Measurements from ENCODE around the gene ISG15. TPM values are rescaled to one million over a fixed set of nuclear protein-coding genes. Genes with fewer than 3 reads are reported as not detected.

The ISG15 gene
- total and polyA plus RNA-seq, 9 of the 15 experiments (the other 6 are each of a cell fraction or from before 2014, with no cell fraction given) = 0.40 to 58.3 (median 12.2) TPM

DNA sequence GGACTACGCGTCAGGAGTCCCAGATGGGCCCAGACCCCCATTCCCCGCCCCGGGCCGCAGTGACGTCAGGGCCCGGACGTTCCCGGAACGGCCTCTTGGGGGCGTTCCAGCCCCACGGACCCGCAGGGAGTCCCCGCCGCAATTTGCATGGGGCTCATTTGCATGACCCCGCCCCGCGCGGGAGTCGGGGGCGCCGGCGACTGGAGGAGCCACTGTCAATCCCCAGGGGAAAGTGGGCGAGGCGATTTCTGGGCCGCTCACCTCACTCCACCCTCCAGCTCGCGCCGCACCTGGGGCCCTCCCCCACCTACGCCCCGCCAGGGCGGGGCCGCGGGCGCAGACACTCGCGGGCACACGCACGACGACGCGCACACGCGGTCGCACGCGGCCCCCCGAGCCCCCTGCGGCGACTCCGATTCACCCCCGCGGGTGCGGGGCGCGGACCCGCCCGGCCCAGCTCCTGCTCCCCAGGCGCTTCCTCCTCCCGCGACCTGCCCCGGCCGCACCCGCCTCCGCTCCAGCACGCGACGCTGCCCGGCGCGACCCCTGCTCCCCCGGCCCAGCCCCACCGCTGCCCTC lies 19.8 kb downstream of the ISG15 start (continued):
- TF ChIP-seq RBFOX2 (IDR thresholded peaks at IDR 0.05; ENCODE audit: low read depth, low read length) = peak; percentile 21; the same call in 1 of the 2 replicates
- no peak for TF ChIP-seq JUNB (CRISPR knock-in tag; conservative IDR thresholded peaks at IDR 0.05)
- TF ChIP-seq, protein P1, sequence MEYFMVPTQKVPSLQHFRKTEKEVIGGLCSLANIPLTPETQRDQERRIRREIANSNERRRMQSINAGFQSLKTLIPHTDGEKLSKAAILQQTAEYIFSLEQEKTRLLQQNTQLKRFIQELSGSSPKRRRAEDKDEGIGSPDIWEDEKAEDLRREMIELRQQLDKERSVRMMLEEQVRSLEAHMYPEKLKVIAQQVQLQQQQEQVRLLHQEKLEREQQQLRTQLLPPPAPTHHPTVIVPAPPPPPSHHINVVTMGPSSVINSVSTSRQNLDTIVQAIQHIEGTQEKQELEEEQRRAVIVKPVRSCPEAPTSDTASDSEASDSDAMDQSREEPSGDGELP (CRISPR knock-in tag; IDR thresholded peaks at IDR 0.05; ENCODE audit: borderline replicate concordance) = peak; percentile 71; the same call in 1 of the 2 replicates
- TF ChIP-seq FOS (IDR thresholded peaks at IDR 0.05; ENCODE audit: extremely low read depth, insufficient read length) = no peak
- TF ChIP-seq ILK (tag; IDR thresholded peaks at IDR 0.05; ENCODE audit: borderline replicate concordance, low read depth) = no peak
- no peak; the same call in 1 of the 2 replicates for TF ChIP-seq LCOR (CRISPR knock-in tag; IDR thresholded peaks at IDR 0.05)
- TF ChIP-seq BRD9 (IDR thresholded peaks at IDR 0.05; ENCODE audit: low read depth, partially characterized antibody) = no peak
- no peak for TF ChIP-seq ZFP91 (CRISPR knock-in tag; IDR thresholded peaks at IDR 0.05)
- no peak for TF ChIP-seq BRD4 (IDR thresholded peaks at IDR 0.05)
- TF ChIP-seq, protein P2, sequence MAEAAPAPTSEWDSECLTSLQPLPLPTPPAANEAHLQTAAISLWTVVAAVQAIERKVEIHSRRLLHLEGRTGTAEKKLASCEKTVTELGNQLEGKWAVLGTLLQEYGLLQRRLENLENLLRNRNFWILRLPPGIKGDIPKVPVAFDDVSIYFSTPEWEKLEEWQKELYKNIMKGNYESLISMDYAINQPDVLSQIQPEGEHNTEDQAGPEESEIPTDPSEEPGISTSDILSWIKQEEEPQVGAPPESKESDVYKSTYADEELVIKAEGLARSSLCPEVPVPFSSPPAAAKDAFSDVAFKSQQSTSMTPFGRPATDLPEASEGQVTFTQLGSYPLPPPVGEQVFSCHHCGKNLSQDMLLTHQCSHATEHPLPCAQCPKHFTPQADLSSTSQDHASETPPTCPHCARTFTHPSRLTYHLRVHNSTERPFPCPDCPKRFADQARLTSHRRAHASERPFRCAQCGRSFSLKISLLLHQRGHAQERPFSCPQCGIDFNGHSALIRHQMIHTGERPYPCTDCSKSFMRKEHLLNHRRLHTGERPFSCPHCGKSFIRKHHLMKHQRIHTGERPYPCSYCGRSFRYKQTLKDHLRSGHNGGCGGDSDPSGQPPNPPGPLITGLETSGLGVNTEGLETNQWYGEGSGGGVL (CRISPR knock-in tag; IDR thresholded peaks at IDR 0.05) = no peak
- no peak for TF ChIP-seq ZNF232 (CRISPR knock-in tag; IDR thresholded peaks at IDR 0.05)
- TF ChIP-seq ETS2 (tag; IDR thresholded peaks at IDR 0.05; ENCODE audit: borderline replicate concordance, poor library complexity, severe bottlenecking) = no peak
- TF ChIP-seq ZNF143 (CRISPR knock-in tag; IDR thresholded peaks at IDR 0.05) = no peak
- TF ChIP-seq, protein P3, sequence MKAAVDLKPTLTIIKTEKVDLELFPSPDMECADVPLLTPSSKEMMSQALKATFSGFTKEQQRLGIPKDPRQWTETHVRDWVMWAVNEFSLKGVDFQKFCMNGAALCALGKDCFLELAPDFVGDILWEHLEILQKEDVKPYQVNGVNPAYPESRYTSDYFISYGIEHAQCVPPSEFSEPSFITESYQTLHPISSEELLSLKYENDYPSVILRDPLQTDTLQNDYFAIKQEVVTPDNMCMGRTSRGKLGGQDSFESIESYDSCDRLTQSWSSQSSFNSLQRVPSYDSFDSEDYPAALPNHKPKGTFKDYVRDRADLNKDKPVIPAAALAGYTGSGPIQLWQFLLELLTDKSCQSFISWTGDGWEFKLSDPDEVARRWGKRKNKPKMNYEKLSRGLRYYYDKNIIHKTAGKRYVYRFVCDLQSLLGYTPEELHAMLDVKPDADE (conservative IDR thresholded peaks at IDR 0.05; ENCODE audit: control insufficient read depth, low read depth, low read length) = no peak; the same call in 1 of the 2 replicates
- no peak for TF ChIP-seq RFX5 (IDR thresholded peaks at IDR 0.05; ENCODE audit: low read depth, low read length)
- 0 out of 2 replicates have a peak, but pooled peaks have one; percentile 31 for TF ChIP-seq ZNF431 (CRISPR knock-in tag; IDR thresholded peaks at IDR 0.05)
- TF ChIP-seq XRCC5 (IDR thresholded peaks at IDR 0.05; ENCODE audit: low read depth, low read length) = peak; percentile 81
- TF ChIP-seq, protein P4, sequence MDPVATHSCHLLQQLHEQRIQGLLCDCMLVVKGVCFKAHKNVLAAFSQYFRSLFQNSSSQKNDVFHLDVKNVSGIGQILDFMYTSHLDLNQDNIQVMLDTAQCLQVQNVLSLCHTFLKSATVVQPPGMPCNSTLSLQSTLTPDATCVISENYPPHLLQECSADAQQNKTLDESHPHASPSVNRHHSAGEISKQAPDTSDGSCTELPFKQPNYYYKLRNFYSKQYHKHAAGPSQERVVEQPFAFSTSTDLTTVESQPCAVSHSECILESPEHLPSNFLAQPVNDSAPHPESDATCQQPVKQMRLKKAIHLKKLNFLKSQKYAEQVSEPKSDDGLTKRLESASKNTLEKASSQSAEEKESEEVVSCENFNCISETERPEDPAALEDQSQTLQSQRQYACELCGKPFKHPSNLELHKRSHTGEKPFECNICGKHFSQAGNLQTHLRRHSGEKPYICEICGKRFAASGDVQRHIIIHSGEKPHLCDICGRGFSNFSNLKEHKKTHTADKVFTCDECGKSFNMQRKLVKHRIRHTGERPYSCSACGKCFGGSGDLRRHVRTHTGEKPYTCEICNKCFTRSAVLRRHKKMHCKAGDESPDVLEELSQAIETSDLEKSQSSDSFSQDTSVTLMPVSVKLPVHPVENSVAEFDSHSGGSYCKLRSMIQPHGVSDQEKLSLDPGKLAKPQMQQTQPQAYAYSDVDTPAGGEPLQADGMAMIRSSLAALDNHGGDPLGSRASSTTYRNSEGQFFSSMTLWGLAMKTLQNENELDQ (CRISPR knock-in tag; IDR thresholded peaks at IDR 0.05; ENCODE audit: borderline replicate concordance) = no peak
- no peak for TF ChIP-seq ERF (CRISPR knock-in tag; IDR thresholded peaks at IDR 0.05)
- no peak for TF ChIP-seq SAFB2 (IDR thresholded peaks at IDR 0.05; ENCODE audit: borderline replicate concordance, low read depth, low read length, severe bottlenecking)
